GM12878 (cell line): ENCODE data around the gene SENP1. TPM values are rescaled to one million over a fixed set of nuclear protein-coding genes. Genes with fewer than 3 reads are reported as not detected.

Experiments
- ATAC-seq: fragments of 200-7000 bp; cut with Tn5 transposase; 3 replicates; pipeline ENCODE4 v1.9.1; 2020; ENCODE audit warnings: mild to moderate bottlenecking, moderate library complexity
- BruUV-seq: library from RNA; stranded (reverse); fragments of 400-500 nt; replicated peaks from 2 replicates; lab custom pipeline; 2021; lab: Mats Ljungman, UMichigan
- CTCF ChIA-PET: fragments of 300-600 bp; sonication (Branson Sonifier 250); formaldehyde crosslinking; extraction: SDS; loops from one replicate; lab custom pipeline; 2021; ENCODE audit warnings: inconsistent platforms; lab: Yijun Ruan, JAX
- POLR2A ChIA-PET: fragments of 350-600 bp; formaldehyde crosslinking; extraction: SDS; loops from one replicate; lab custom pipeline; 2021; ENCODE audit warnings: inconsistent platforms; lab: Charles Lee
- RAD21 ChIA-PET: fragments of 300-600 bp; sonication (Branson Sonifier 250); formaldehyde crosslinking; loops from one replicate; lab custom pipeline; 2023; ENCODE audit warnings: antibody characterized with exemption; ENCODE audit not compliant: unreplicated experiment; lab: Charles Lee
- SMC1A ChIA-PET: fragments of 300-600 bp; sonication (Branson Sonifier 250); formaldehyde crosslinking; loops from one replicate; lab custom pipeline; 2023; ENCODE audit not compliant: unreplicated experiment, uncharacterized antibody; lab: Charles Lee
- DNase-seq: peaks from one replicate; pipeline ENCODE4 v3.0.0-alpha.2; 2011; ENCODE audit warnings: low read depth, low spot score
- FAIRE-seq: peaks from 3 replicates; lab custom pipeline; 2011; peaks lifted over from hg19 to GRCh38; lab: Jason Lieb, UNC
- H2AFZ ChIP-seq: 2 replicates; pipeline ENCODE4 v1.6.0; 2011; ENCODE audit warnings: low read depth, low read length, control low read depth; ENCODE audit not compliant: control insufficient read depth
- H3K27ac ChIP-seq: 2 replicates; pipeline ENCODE4 v1.5.1; 2011; ENCODE audit warnings: control low read depth; ENCODE audit not compliant: control insufficient read depth, insufficient read depth
- H3K27me3 ChIP-seq, 2 experiments: replicated peaks in 1 of 2; 2 replicates each; pipeline versions ENCODE4 v1.6.0 to v1.6.1; 2011; ENCODE audit warnings: low read length in 1 of 2; ENCODE audit not compliant: control insufficient read depth in 2 of 2, insufficient read depth in 2 of 2
- H3K36me3 ChIP-seq, 2 experiments: 2 replicates each; pipeline ENCODE4 v1.5.1; 2011; ENCODE audit warnings: low read length in 1 of 2; ENCODE audit not compliant: control insufficient read depth in 2 of 2, insufficient read depth in 2 of 2
- H3K4me1 ChIP-seq: 2 replicates; pipeline ENCODE4 v1.6.1; 2011; ENCODE audit warnings: mild to moderate bottlenecking, low read length, moderate library complexity, mixed read lengths; ENCODE audit not compliant: control insufficient read depth, insufficient read depth
- H3K4me2 ChIP-seq: 2 replicates; pipeline ENCODE4 v1.6.0; 2011; ENCODE audit warnings: control low read depth; ENCODE audit not compliant: control insufficient read depth, insufficient read depth
- H3K4me3 ChIP-seq: fragments of 200-600 bp; sonication (generic); 2 replicates; pipeline ENCODE4 v1.5.1; 2016
- H3K79me2 ChIP-seq: 2 replicates; pipeline ENCODE4 v1.6.0; 2011; ENCODE audit warnings: low read length; ENCODE audit not compliant: control insufficient read depth, insufficient read depth
- H3K9ac ChIP-seq: 2 replicates; pipeline ENCODE4 v1.8.0; 2011; ENCODE audit warnings: low read length, control low read depth, mixed read lengths; ENCODE audit not compliant: control insufficient read depth, insufficient read depth
- H3K9me3 ChIP-seq: replicated peaks from 3 replicates; pipeline ENCODE4 v1.5.1; 2011; ENCODE audit warnings: mild to moderate bottlenecking, low read length; ENCODE audit not compliant: control insufficient read depth, insufficient read depth
- H4K20me1 ChIP-seq: 2 replicates; pipeline ENCODE4 v1.6.0; 2011; ENCODE audit not compliant: control insufficient read depth, insufficient read depth
- BCLAF1 ChIP-seq: fragments of 450-650 bp; IDR thresholded peaks from 2 replicates; pipeline ENCODE4 v1.6.1; 2017; ENCODE audit warnings: antibody characterized with exemption, mild to moderate bottlenecking, moderate library complexity
- BRCA1 ChIP-seq: IDR thresholded peaks from 2 replicates; pipeline ENCODE4 v1.6.1; 2011; ENCODE audit warnings: low read depth, low read length, improper control_type of control experiment
- CBFB ChIP-seq: IDR thresholded peaks from 2 replicates; pipeline ENCODE4 v1.6.1; 2016; ENCODE audit warnings: antibody characterized with exemption, low read depth
- CHD2 ChIP-seq: IDR thresholded peaks from 2 replicates; pipeline ENCODE4 v1.6.1; 2011; ENCODE audit warnings: low read depth, low read length, improper control_type of control experiment, borderline replicate concordance
- CTCF ChIP-seq, 3 experiments: IDR thresholded peaks in 2 of 3; conservative IDR thresholded peaks in 1 of 3; 2 replicates each; pipeline ENCODE4 v1.5.1; 2011; ENCODE audit warnings: low read depth in 3 of 3, low read length in 3 of 3, mild to moderate bottlenecking in 3 of 3, control low read depth in 2 of 3, moderate library complexity in 2 of 3, inconsistent platforms in 1 of 3, mixed read lengths in 1 of 3; ENCODE audit not compliant: control insufficient read depth in 2 of 3, insufficient read depth in 1 of 3; ENCODE audit errors: extremely low read depth in 1 of 3
- CUX1 ChIP-seq: IDR thresholded peaks from 2 replicates; pipeline ENCODE4 v1.6.1; 2012; ENCODE audit warnings: improper control_type of control experiment, low read depth, low read length; ENCODE audit not compliant: insufficient replicate concordance
- ELK1 ChIP-seq: IDR thresholded peaks from 2 replicates; pipeline ENCODE4 v1.6.1; 2012; ENCODE audit warnings: low read depth, low read length, improper control_type of control experiment
- EP300 ChIP-seq, 2 experiments: fragments of 150-350 bp in 1 of 2; IDR thresholded peaks; 2 replicates each; pipeline ENCODE4 v1.6.1; 2011 to 2012; ENCODE audit warnings: low read depth in 2 of 2, low read length in 2 of 2, borderline replicate concordance in 1 of 2, improper control_type of control experiment in 1 of 2, inconsistent platforms in 1 of 2; ENCODE audit not compliant: control insufficient read depth in 1 of 2
- KAT2A ChIP-seq: conservative IDR thresholded peaks from 2 replicates; pipeline ENCODE4 v1.6.1; 2011; ENCODE audit warnings: low read depth, low read length; ENCODE audit not compliant: control insufficient read depth
- NFYB ChIP-seq: IDR thresholded peaks from 2 replicates; pipeline ENCODE4 v1.6.1; 2011; ENCODE audit warnings: low read depth, mild to moderate bottlenecking, low read length, improper control_type of control experiment, moderate library complexity; ENCODE audit not compliant: insufficient read depth
- RB1 ChIP-seq: fragments of 450-650 bp; formaldehyde crosslinking; IDR thresholded peaks from 2 replicates; pipeline ENCODE4 v1.6.1; 2017; ENCODE audit warnings: mild to moderate bottlenecking, borderline replicate concordance
- RBBP5 ChIP-seq: fragments of 200-600 bp; sonication (generic); conservative IDR thresholded peaks from 2 replicates; pipeline ENCODE4 v1.6.1; 2016
- WGBS: methylation state at CpG from one replicate; pipeline ENCODE4 v1.1.6; 2016; ENCODE audit warnings: low lambda C conversion rate; ENCODE audit not compliant: insufficient replicate concordance, insufficient coverage; ENCODE audit errors: missing lambda C conversion rate; 5-methylcytosine and 5-hydroxymethylcytosine counted together
- in situ Hi-C: fragments of 300-500 bp; cut with MboI; formaldehyde crosslinking; loops from 9 replicates; pipeline ENCODE4 v1.14.3; 2018; ENCODE audit warnings: mixed read lengths
- intact Hi-C: fragments of 100-400 bp; cut with micrococcal nuclease; formaldehyde crosslinking; loops from one replicate; pipeline ENCODE4 v1.14.2; 2022; ENCODE audit not compliant: unreplicated experiment
- polyA plus RNA-seq, 11 experiments: library from polyadenylated mRNA; depleted of rRNA in 4 of 11; unstranded in 6 of 11; stranded (reverse) in 5 of 11; fragments of >200 nt; fragmentation: Nextera tagmentation in 4 of 11; fragmentation: Illumina TruSeq in 1 of 11; extraction: Ambion mirVana in 4 of 11; extraction: Trizol in 1 of 11; gene quantifications; 1 replicate in 1 of 11; 2 replicates in 10 of 11; pipeline versions ENCODE4 v1.2.1 to v1.2.3, GENCODE V29; 2011 to 2016; ENCODE audit warnings: inconsistent platforms in 2 of 11, missing spikeins in 2 of 11, low read depth in 1 of 11
- total RNA-seq, 4 experiments: library from RNA; depleted of rRNA in 3 of 4; stranded (reverse); fragments of >200 nt in 3 of 4; fragmentation: Illumina TruSeq in 1 of 4; extraction: Trizol in 1 of 4; gene quantifications; 2 replicates each; pipeline versions ENCODE4 v1.2.1 to v1.2.3, GENCODE V29; 2013 to 2021

The SENP1 gene
- total and polyA plus RNA-seq, 10 of the 15 experiments (the other 5 are each of a cell fraction or from before 2014, with no cell fraction given): 8.1 to 52.4 (median 26.1) TPM

GRCh38 chr12:48024735-48025134 lies 81.1 kb downstream of the SENP1 start:
- FAIRE-seq (no peak), DNase-seq (no peak), ATAC-seq (no peak)
- H3K36me3 ChIP-seq: no peaks in the 10 kb centered on the region
- H3K4me1 ChIP-seq: no peaks in the 10 kb centered on the region
- 38% methylated on average over 9 of the region's 9 CpGs for WGBS
- H3K4me3 ChIP-seq: no peak overlapping the region
- BruUV-seq: no TSS peak
- peaks cover 3 to 5% of the 10 kb centered on the region in 2 experiments; a peak in 3 of 4 replicates for H3K27me3 ChIP-seq
- intact Hi-C loops (no loop called here), in situ Hi-C loops (no loop called here)
- H3K9me3 ChIP-seq: no peaks in the 10 kb centered on the region
- H2AFZ ChIP-seq: no peak overlapping the region
- H3K79me2 ChIP-seq: no peaks in the 10 kb centered on the region
- no peak overlapping the region for H3K4me2 ChIP-seq
- POLR2A ChIA-PET: no interaction called here
- SMC1A ChIA-PET: no interaction called here
- CTCF ChIA-PET: no interaction called here
- H4K20me1 ChIP-seq: no peaks in the 10 kb centered on the region; the same call in 1 of the 2 replicates
- RAD21 ChIA-PET: no interaction called here
- no peak overlapping the region for H3K27ac ChIP-seq
- H3K9ac ChIP-seq: no peak overlapping the region
- TF ChIP-seq CUX1: no peak
- no peak for TF ChIP-seq NFYB
- TF ChIP-seq CTCF (IDR thresholded peaks at IDR 0.05 in 2 of 3, conservative IDR thresholded peaks at IDR 0.05 in 1 of 3; ENCODE audit: control insufficient read depth in 2 of 3, extremely low read depth in 1 of 3, insufficient read depth in 1 of 3, low read depth in 3 of 3, low read length in 3 of 3): no peak
- no peak for TF ChIP-seq KAT2A
- no peak for TF ChIP-seq ELK1
- TF ChIP-seq BCLAF1: no peak
- TF ChIP-seq BRCA1: no peak
- no peak for TF ChIP-seq CBFB
- TF ChIP-seq RB1: no peak
- no peak for TF ChIP-seq CHD2
- no peak for TF ChIP-seq EP300 (IDR thresholded peaks at IDR 0.05; ENCODE audit: borderline replicate concordance in 1 of 2, control insufficient read depth in 1 of 2, low read depth in 2 of 2, low read length in 2 of 2)
- no peak for TF ChIP-seq RBBP5
